GM23248 (cell line): Measurements from ENCODE around the gene HELZ2.

Experiments used
- EZH2 ChIP-seq: fragments of 200-600 bp; sonication (generic); IDR thresholded peaks from 2 replicates; pipeline ENCODE4 v1.6.1; 2018; ENCODE audit warnings: antibody characterized with exemption, mild to moderate bottlenecking; ENCODE audit not compliant: insufficient read depth, poor library complexity, severe bottlenecking
- EZH2phosphoT487 ChIP-seq: fragments of 200-600 bp; sonication (generic); IDR thresholded peaks from 2 replicates; pipeline ENCODE4 v1.6.1; 2018; ENCODE audit warnings: antibody characterized with exemption, moderate library complexity, mild to moderate bottlenecking, low read depth; ENCODE audit not compliant: insufficient read depth

- TF ChIP-seq EZH2 = no peak
- no peak for TF ChIP-seq EZH2phosphoT487
Observed at GRCh38 chr20:63622732-63623131, 48.7 kb upstream of the HELZ2 start.
